Caki2 (cell line): Measurements from ENCODE around the gene ABHD15. TPM values are rescaled to one million over a fixed set of nuclear protein-coding genes. Genes with fewer than 3 reads are reported as not detected.
A peak's percentile ranks its signal among the peaks of the same experiment; 100 is the strongest.

ENCODE experiments used
- DNase-seq: peaks from one replicate; pipeline ENCODE4 v3.0.0-alpha.2; 2015; ENCODE audit warnings: low read depth
- in situ Hi-C: cut with HindIII; loops from 2 replicates; pipeline ENCODE4 v1.10.0; 2016; ENCODE audit warnings: low sequenced_read_pairs, low pct_unique_long_range_greater_than_20kb, mixed read lengths
- total RNA-seq: library from RNA; depleted of rRNA; stranded (reverse); fragments of >200 nt; shearing (Covaris generic); gene quantifications from 2 replicates; pipeline ENCODE4 v1.2.3, GENCODE V29; 2014; ENCODE audit warnings: low replicate concordance

ABHD15 gene
- total RNA-seq, 1 experiment from 2014 or later = 27.6 TPM

GRCh38 chr17:29585080-29585751 is 18.4 kb upstream of the ABHD15 start:
- no peak for DNase-seq
- in situ Hi-C loops = no loop called here

- in situ Hi-C loops = no loop called here
- DNase-seq = no peak
These were observed 17.7 kb upstream of the ABHD15 start for GRCh38 chr17:29584452-29585079.

GRCh38 chr17:29583324-29584248 is 16.7 kb upstream of the ABHD15 start:
- in situ Hi-C loops = no loop called here
- no peak for DNase-seq

GRCh38 chr17:29582772-29583171 is 15.9 kb upstream of the ABHD15 start:
- in situ Hi-C loops = no loop called here

GRCh38 chr17:29582254-29582765 is 15.5 kb upstream of the ABHD15 start:
- DNase-seq = no peak

More at GRCh38 chr17:29582772-29583171, 15.9 kb upstream of the ABHD15 start:
- no peak for DNase-seq

GRCh38 chr17:29581583-29582253 is 14.9 kb upstream of the ABHD15 start:
- in situ Hi-C loops = no loop called here
- no peak for DNase-seq

More at GRCh38 chr17:29582254-29582765, 15.5 kb upstream of the ABHD15 start:
- in situ Hi-C loops = no loop called here

- in situ Hi-C loops = no loop called here
- DNase-seq = peak; percentile 87
These were observed 13.3 kb upstream of the ABHD15 start for GRCh38 chr17:29579866-29580771.

GRCh38 chr17:29578626-29579485 is 12.0 kb upstream of the ABHD15 start:
- no peak for DNase-seq
- in situ Hi-C loops = no loop called here

GRCh38 chr17:29577385-29578211 is 10.8 kb upstream of the ABHD15 start:
- in situ Hi-C loops = no loop called here
- no peak for DNase-seq

- in situ Hi-C loops = no loop called here
These were observed 10.1 kb upstream of the ABHD15 start for GRCh38 chr17:29577001-29577370.

GRCh38 chr17:29576214-29577000 is 9.6 kb upstream of the ABHD15 start:
- DNase-seq = no peak
- in situ Hi-C loops = no loop called here

More at GRCh38 chr17:29577001-29577370, 10.1 kb upstream of the ABHD15 start:
- no peak for DNase-seq

GRCh38 chr17:29575511-29576213 is 8.8 kb upstream of the ABHD15 start:
- no peak for DNase-seq
- in situ Hi-C loops = no loop called here

- DNase-seq = no peak
- in situ Hi-C loops = no loop called here
These were observed 8.1 kb upstream of the ABHD15 start for GRCh38 chr17:29574732-29575510.
